Measurements from ENCODE around the gene LPO.
A peak's percentile ranks its signal among the peaks of the same experiment; 100 is the strongest.

LPO gene

DNA sequence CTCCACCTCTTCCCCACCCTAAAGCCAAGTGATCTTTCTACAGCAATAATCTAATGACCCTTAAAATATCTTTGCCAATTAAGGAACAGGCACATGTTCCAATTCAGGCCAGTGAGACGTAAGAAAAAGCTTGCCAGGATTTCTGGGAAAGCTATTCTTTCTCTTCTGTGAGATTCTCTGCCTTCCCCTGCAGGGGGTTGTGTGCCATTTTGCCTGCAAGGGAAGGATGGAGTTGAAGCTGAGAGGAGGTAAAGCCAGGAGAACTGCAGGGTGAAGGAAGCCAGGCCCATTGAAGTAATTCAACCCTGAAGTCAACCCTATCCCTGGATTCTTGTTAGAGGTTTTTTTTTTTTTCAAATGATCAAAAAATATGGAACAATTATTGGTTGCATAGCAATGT is 9.0 kb upstream of the LPO start:
- Histone ChIP-seq H3K27ac (ENCODE audit: low read depth, low read length) (0 out of 2 replicates have a peak overlapping the region, but pooled peaks have one; percentile 29), H3K27me3 (ENCODE audit: insufficient read depth, low read length) (peaks cover 49% of the 10 kb centered on the region), H3K9ac (ENCODE audit: low read depth, low read length) (no peak overlapping the region), H3K4me3 (ENCODE audit: low read length) (no peak overlapping the region), H3K9me3 (ENCODE audit: insufficient read depth, low read depth, low read length) (no peaks in the 10 kb centered on the region), H3K36me3 (ENCODE audit: insufficient read depth, low read length) (no peaks in the 10 kb centered on the region), H3K4me1 (ENCODE audit: insufficient read depth, low read length) (peaks cover 21% of the 10 kb centered on the region)
- 58% methylated on average over 1 of the region's 1 CpG for WGBS

GRCh38 chr17:58229881-58230280 is 8.5 kb upstream of the LPO start:
- H3K36me3 ChIP-seq (ENCODE audit: insufficient read depth, low read length): no peaks in the 10 kb centered on the region
- no peaks in the 10 kb centered on the region for H3K9me3 ChIP-seq (ENCODE audit: insufficient read depth, low read depth, low read length)
- H3K4me3 ChIP-seq (ENCODE audit: low read length): no peak overlapping the region
- no peak overlapping the region for H3K27ac ChIP-seq (ENCODE audit: low read depth, low read length)
- peaks cover 51% of the 10 kb centered on the region for H3K27me3 ChIP-seq (ENCODE audit: insufficient read depth, low read length)
- H3K9ac ChIP-seq (ENCODE audit: low read depth, low read length): no peak overlapping the region
- 95% methylated on average over 4 of the region's 4 CpGs for WGBS
- peaks cover 18% of the 10 kb centered on the region for H3K4me1 ChIP-seq (ENCODE audit: insufficient read depth, low read length)

DNA sequence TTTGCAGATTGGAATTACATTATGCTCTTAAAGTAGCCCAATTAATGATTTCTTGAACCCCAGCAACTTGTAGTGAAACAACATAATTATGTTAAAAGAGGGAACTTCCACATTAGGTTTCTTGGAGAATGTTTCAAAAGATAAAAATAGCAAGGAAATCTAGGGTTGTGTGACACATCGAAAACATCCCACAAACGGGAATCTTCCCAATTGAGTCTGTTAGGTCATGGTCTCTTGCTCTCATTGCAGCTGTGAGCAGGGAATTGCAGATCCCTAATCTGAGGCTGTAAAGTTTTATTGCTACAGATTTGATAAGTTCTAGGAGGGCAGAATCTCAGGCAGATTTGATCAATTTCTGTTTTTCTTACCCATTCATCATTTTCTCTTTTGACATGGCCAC is 6.7 kb upstream of the LPO start:
- Histone ChIP-seq H3K36me3 (ENCODE audit: insufficient read depth, low read length) (no peaks in the 10 kb centered on the region), H3K9me3 (ENCODE audit: insufficient read depth, low read depth, low read length) (no peaks in the 10 kb centered on the region), H3K27me3 (ENCODE audit: insufficient read depth, low read length) (peaks cover 45% of the 10 kb centered on the region), H3K4me3 (ENCODE audit: low read length) (no peak overlapping the region), H3K4me1 (ENCODE audit: insufficient read depth, low read length) (peaks cover 18% of the 10 kb centered on the region), H3K9ac (ENCODE audit: low read depth, low read length) (no peak overlapping the region), H3K27ac (ENCODE audit: low read depth, low read length) (no peak overlapping the region)
- 96% methylated on average over 2 of the region's 2 CpGs for WGBS

DNA sequence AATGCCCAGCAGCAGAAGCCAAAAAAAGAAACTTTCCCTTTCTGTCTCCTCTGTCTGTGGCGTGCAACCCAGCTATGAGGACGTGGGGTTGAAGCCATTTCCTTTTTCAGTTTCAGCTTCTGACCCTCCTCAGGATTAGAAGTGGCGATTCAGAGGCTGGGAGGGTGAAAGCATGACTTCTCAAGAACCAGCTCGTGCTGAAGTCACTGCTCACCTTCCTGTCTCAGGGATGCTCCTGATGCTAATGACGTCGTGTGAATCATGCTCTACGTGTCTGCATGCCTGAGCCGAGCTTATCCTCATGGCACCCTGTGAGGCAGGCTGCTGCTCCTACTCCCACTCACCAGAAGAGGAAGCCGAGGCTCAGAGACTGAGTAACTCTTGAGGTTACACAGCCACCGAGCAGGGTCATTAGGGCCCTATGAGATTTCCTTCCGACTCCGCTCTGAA is 5.7 kb upstream of the LPO start:
- Histone ChIP-seq H3K4me3 (ENCODE audit: low read length) (no peak overlapping the region), H3K9me3 (ENCODE audit: insufficient read depth, low read depth, low read length) (no peaks in the 10 kb centered on the region), H3K36me3 (ENCODE audit: insufficient read depth, low read length) (no peaks in the 10 kb centered on the region), H3K9ac (ENCODE audit: low read depth, low read length) (no peak overlapping the region), H3K4me1 (ENCODE audit: insufficient read depth, low read length) (peaks cover 18% of the 10 kb centered on the region), H3K27ac (ENCODE audit: low read depth, low read length) (no peak overlapping the region), H3K27me3 (ENCODE audit: insufficient read depth, low read length) (peaks cover 44% of the 10 kb centered on the region)
- 58% methylated on average over 12 of the region's 12 CpGs for WGBS

- H3K4me3 ChIP-seq (ENCODE audit: low read length): no peak overlapping the region
- no peaks in the 10 kb centered on the region for H3K9me3 ChIP-seq (ENCODE audit: insufficient read depth, low read depth, low read length)
- no peak overlapping the region for H3K9ac ChIP-seq (ENCODE audit: low read depth, low read length)
- no peaks in the 10 kb centered on the region for H3K36me3 ChIP-seq (ENCODE audit: insufficient read depth, low read length)
- peaks cover 40% of the 10 kb centered on the region for H3K27me3 ChIP-seq (ENCODE audit: insufficient read depth, low read length)
- 89% methylated on average over 3 of the region's 3 CpGs for WGBS
- no peak overlapping the region for H3K27ac ChIP-seq (ENCODE audit: low read depth, low read length)
- peaks cover 13% of the 10 kb centered on the region for H3K4me1 ChIP-seq (ENCODE audit: insufficient read depth, low read length)
Observed at GRCh38 chr17:58233543-58233942, 4.8 kb upstream of the LPO start.

DNA sequence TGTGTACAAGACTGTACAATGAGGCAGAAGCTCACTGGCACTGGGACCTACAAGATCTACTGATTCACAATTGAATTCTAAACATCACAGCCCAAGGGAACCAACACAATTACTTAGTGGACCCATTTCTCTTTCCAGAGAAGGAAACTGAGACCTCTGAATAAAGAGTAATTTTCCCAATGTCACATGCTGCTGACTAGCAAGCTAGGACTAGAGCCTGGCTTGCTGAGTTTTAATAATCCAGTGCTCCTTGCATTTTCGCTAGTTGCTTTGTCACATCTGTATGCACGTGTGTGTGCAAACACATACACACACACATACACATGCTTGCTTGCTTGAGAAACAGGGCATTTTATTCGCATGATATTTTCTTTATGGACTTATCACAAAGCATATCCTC is 3.9 kb upstream of the LPO start:
- Histone ChIP-seq H3K36me3 (ENCODE audit: insufficient read depth, low read length) (no peaks in the 10 kb centered on the region), H3K27ac (ENCODE audit: low read depth, low read length) (no peak overlapping the region), H3K9me3 (ENCODE audit: insufficient read depth, low read depth, low read length) (no peaks in the 10 kb centered on the region), H3K4me1 (ENCODE audit: insufficient read depth, low read length) (0 out of 2 replicates have a peak, but pooled peaks cover 5% of the 10 kb centered on the region), H3K27me3 (ENCODE audit: insufficient read depth, low read length) (peaks cover 50% of the 10 kb centered on the region), H3K4me3 (ENCODE audit: low read length) (no peak overlapping the region), H3K9ac (ENCODE audit: low read depth, low read length) (no peak overlapping the region)
- WGBS: 96% methylated on average over 3 of the region's 3 CpGs

DNA sequence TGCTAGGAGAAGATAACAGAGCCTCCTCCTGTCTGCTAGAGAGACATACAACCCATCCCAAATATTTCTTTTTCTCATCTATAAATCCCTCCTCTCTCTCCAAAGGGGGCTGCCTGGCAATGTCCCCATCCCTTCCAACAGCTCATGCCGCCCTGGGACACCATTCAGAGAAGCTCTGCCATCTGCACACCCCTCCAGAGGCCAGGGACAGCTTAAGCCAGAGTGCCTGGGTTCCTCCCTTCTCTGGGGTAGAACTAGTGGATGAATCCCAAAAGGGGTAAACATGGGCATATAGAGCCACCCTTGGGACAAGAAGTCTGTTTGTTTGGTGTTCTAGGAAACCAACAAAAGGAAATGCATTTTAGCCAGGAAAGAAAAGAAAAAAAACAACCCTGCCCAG is 2.6 kb upstream of the LPO start:
- Histone ChIP-seq H3K27me3 (ENCODE audit: insufficient read depth, low read length) (peaks cover 50% of the 10 kb centered on the region), H3K36me3 (ENCODE audit: insufficient read depth, low read length) (no peaks in the 10 kb centered on the region), H3K4me3 (ENCODE audit: low read length) (no peak overlapping the region), H3K27ac (ENCODE audit: low read depth, low read length) (no peak overlapping the region), H3K9me3 (ENCODE audit: insufficient read depth, low read depth, low read length) (no peaks in the 10 kb centered on the region), H3K9ac (ENCODE audit: low read depth, low read length) (no peak overlapping the region), H3K4me1 (ENCODE audit: insufficient read depth, low read length) (0 out of 2 replicates have a peak, but pooled peaks cover 5% of the 10 kb centered on the region)
- 82% methylated on average over 1 of the region's 1 CpG for WGBS

DNA sequence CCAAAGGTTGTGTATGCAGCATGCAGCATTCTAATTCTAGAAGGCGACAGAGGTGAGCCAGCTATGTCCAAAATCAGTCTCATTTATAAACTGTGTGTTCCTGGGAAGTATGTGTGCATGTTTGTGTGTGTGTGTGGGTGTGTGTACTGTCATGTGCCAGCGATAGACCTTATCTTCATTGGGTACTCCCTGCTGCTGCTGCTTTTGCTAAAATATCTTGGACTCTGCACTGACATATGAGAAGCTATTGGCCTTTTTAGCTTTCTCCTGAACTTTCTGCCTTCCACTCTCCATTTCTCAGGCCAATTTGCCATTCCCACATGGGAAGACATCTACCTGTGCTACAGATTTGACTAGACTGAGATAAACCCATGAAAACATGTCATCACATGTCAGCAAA is 2.0 kb upstream of the LPO start:
- no peak overlapping the region for H3K27ac ChIP-seq (ENCODE audit: low read depth, low read length)
- H3K4me3 ChIP-seq (ENCODE audit: low read length): no peak overlapping the region
- peaks cover 46% of the 10 kb centered on the region for H3K27me3 ChIP-seq (ENCODE audit: insufficient read depth, low read length)
- 92% methylated on average over 2 of the region's 2 CpGs for WGBS
- 0 out of 2 replicates have a peak, but pooled peaks cover 5% of the 10 kb centered on the region for H3K4me1 ChIP-seq (ENCODE audit: insufficient read depth, low read length)
- no peaks in the 10 kb centered on the region for H3K36me3 ChIP-seq (ENCODE audit: insufficient read depth, low read length)
- H3K9me3 ChIP-seq (ENCODE audit: insufficient read depth, low read depth, low read length): no peaks in the 10 kb centered on the region
- H3K9ac ChIP-seq (ENCODE audit: low read depth, low read length): no peak overlapping the region

- Histone ChIP-seq H3K27me3 (ENCODE audit: insufficient read depth, low read length) (peaks cover 47% of the 10 kb centered on the region), H3K9me3 (ENCODE audit: insufficient read depth, low read depth, low read length) (no peaks in the 10 kb centered on the region), H3K36me3 (ENCODE audit: insufficient read depth, low read length) (no peaks in the 10 kb centered on the region), H3K9ac (ENCODE audit: low read depth, low read length) (no peak overlapping the region), H3K4me3 (ENCODE audit: low read length) (no peak overlapping the region), H3K4me1 (ENCODE audit: insufficient read depth, low read length) (no peaks in the 10 kb centered on the region), H3K27ac (ENCODE audit: low read depth, low read length) (no peak overlapping the region)
- 92% methylated on average over 1 of the region's 1 CpG for WGBS
Observed at GRCh38 chr17:58239987-58240386, 1.6 kb downstream of the LPO start.

DNA sequence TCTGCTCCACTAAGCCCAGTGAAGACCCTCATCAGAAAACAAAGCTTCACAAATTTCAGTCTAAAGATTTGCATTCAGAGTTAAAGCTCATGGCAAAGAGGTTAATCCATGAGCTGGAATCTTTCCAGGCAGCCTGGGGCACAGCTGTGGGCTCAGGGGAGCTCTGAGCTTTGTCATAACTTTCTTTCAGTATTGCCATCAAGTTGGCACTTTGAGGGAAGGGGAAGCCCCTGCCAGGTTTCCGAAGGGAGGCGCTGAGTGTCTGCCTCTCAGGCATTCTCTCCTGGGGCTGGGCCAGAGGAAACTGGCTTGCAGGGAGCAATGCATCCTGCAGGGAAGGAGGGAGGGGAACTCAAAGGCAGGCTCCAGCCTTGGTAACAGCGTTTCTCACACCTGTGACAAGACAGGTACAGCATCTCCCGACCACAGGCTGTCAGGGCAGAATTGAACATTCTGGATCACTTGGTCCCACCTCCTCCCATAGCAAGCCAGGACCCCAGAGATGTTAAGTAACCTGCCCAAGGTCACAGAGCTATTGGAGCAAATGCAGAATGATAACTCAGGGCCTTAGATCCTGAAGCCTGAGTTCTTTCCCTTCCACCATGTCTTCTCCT is 3.9 kb downstream of the LPO start:
- Histone ChIP-seq H3K36me3 (ENCODE audit: insufficient read depth, low read length) (no peaks in the 10 kb centered on the region), H3K9me3 (ENCODE audit: insufficient read depth, low read depth, low read length) (no peaks in the 10 kb centered on the region), H3K4me1 (ENCODE audit: insufficient read depth, low read length) (no peaks in the 10 kb centered on the region), H3K9ac (ENCODE audit: low read depth, low read length) (no peak overlapping the region), H3K27me3 (ENCODE audit: insufficient read depth, low read length) (peaks cover 56% of the 10 kb centered on the region), H3K4me3 (ENCODE audit: low read length) (no peak overlapping the region), H3K27ac (ENCODE audit: low read depth, low read length) (no peak overlapping the region)
- 36% methylated on average over 4 of the region's 4 CpGs for WGBS

GRCh38 chr17:58244963-58245362 is 6.6 kb downstream of the LPO start:
- peaks cover 66% of the 10 kb centered on the region for H3K27me3 ChIP-seq (ENCODE audit: insufficient read depth, low read length)
- H3K4me1 ChIP-seq (ENCODE audit: insufficient read depth, low read length): no peaks in the 10 kb centered on the region; the same call in 1 of the 2 replicates
- H3K9ac ChIP-seq (ENCODE audit: low read depth, low read length): no peak overlapping the region
- 93% methylated on average over 6 of the region's 6 CpGs for WGBS
- H3K4me3 ChIP-seq (ENCODE audit: low read length): no peak overlapping the region
- no peak overlapping the region for H3K27ac ChIP-seq (ENCODE audit: low read depth, low read length)
- H3K36me3 ChIP-seq (ENCODE audit: insufficient read depth, low read length): no peaks in the 10 kb centered on the region
- H3K9me3 ChIP-seq (ENCODE audit: insufficient read depth, low read depth, low read length): no peaks in the 10 kb centered on the region

All from HUES64 (cell line).